SK-N-SH (cell line): ENCODE data around the gene CDKAL1.

Experiments used
- EP300 ChIP-seq, 2 experiments: IDR thresholded peaks; 2 replicates each; pipeline versions ENCODE4 v1.4.0 to v1.6.1; 2012; ENCODE audit warnings: borderline replicate concordance in 1 of 2, low read depth in 1 of 2, low read length in 1 of 2
- MXI1 ChIP-seq: IDR thresholded peaks from 2 replicates; pipeline ENCODE4 v1.6.1; 2012; ENCODE audit warnings: mild to moderate bottlenecking, low read depth, low read length, improper control_type of control experiment

GRCh38 chr6:21100991-21101390 lies 566.7 kb downstream of the CDKAL1 start:
- TF ChIP-seq MXI1, result no peak
- TF ChIP-seq EP300 (IDR thresholded peaks at IDR 0.05; ENCODE audit: borderline replicate concordance in 1 of 2, low read depth in 1 of 2, low read length in 1 of 2), result no peak
